ENCODE data around the gene OCLN. TPM values are rescaled to one million over a fixed set of nuclear protein-coding genes. Genes with fewer than 3 reads are reported as not detected.
A peak's percentile ranks its signal among the peaks of the same experiment; 100 is the strongest.
"Not testable (repeated sequence)": the region's sequence is repeated elsewhere in the genome, so short reads cannot be mapped to it uniquely, and the experiment has no call there.

OCLN gene, protein sequence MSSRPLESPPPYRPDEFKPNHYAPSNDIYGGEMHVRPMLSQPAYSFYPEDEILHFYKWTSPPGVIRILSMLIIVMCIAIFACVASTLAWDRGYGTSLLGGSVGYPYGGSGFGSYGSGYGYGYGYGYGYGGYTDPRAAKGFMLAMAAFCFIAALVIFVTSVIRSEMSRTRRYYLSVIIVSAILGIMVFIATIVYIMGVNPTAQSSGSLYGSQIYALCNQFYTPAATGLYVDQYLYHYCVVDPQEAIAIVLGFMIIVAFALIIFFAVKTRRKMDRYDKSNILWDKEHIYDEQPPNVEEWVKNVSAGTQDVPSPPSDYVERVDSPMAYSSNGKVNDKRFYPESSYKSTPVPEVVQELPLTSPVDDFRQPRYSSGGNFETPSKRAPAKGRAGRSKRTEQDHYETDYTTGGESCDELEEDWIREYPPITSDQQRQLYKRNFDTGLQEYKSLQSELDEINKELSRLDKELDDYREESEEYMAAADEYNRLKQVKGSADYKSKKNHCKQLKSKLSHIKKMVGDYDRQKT
- total RNA-seq = under 1 TPM; 0.58 to 0.84 TPM

DNA sequence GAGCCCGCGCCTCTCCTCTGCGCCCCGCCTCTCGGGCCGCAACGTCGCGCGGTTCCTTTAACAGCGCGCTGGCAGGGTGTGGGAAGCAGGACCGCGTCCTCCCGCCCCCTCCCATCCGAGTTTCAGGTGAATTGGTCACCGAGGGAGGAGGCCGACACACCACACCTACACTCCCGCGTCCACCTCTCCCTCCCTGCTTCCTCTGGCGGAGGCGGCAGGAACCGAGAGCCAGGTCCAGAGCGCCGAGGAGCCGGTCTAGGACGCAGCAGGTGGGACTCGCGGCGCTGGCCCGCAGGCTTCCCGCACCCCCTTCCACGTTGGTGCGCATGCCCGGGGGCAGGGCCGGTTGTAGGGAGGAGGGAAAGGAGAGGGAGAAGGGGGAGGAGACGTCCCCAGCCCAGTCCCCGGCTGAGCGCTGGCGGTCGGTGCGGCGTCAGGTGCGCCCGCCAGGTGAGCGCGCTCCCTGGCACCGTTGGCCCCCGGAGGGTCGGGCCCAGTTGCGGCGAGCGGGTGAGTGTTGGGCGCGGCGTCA, at the start of gene OCLN:
OCLN (plus strand) TSS at position 400 of the 532 bp plus-strand sequence. CDS start 11,455 bp downstream, outside the sequence.
- ATAC-seq (peak; percentile 44 to 73), DNase-seq (ENCODE audit: low spot score in 2 of 2) (peak in 1 of 2 donors; percentile 37)
- Mint-ChIP-seq H3K27ac (no peak within 1 kb of the TSS), H3K9me3 (no peaks in the 10 kb centered on the region), H3K36me3 (no peaks in the 10 kb centered on the region)

DNA sequence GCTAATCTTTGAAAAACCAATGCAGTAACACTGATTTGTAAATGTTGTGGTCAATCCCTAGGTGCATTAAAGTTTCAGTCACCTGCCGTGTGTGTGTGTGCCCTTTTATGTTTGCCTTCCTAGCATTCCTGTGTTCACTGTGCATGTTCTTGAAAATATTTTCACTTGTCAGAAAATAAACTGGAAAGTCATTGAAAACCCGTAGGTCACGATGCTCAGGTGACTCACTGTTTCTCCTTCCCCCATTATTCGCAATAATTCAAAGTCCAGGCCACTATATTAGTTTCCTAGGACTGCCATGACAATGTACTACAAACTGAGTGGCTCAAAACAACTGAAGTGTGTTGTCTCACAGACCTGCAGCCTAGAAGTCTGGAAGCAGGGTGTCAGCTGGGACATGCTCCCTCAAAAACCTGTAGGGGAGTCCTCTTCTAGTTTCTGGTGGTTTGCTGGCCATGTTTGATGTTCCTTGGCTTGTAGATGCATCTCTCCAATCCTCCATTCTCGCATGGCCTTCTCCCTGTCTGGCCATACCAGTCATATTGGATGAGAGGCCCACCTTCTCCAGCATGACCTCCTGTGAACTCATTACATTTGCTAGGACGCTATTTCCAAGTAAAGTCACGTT, 48.3 kb upstream of the OCLN start:
- H3K9me3 Mint-ChIP-seq = no peaks in the 10 kb centered on the region
- DNase-seq (ENCODE audit: low spot score in 2 of 2) (no peak), ATAC-seq (no peak)
- no peaks in the 10 kb centered on the region for H3K36me3 Mint-ChIP-seq
- no peak overlapping the region for H3K27ac Mint-ChIP-seq

DNA sequence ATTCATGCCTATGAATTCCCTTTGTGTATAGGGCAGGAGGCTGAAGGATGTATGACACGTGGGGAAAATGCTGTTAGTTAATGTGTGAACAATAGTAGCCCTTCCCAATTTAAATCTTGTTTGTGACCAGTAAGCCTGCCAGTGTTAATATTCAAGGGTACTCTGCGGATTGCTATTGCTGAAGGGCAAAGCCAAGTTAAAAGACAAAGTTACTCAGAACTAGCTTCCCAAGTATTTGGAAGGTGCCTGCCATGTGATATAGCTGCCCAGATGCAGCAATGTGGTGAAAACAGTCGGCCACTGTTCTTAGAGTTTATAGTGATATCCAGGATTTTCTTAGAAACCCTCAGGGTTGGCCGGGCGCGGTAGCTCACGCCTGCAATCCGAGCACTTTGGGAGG, 43.1 kb upstream of the OCLN start:
- no peak for ATAC-seq
- no peaks in the 10 kb centered on the region for H3K36me3 Mint-ChIP-seq
- H3K27ac Mint-ChIP-seq = no peak overlapping the region
- no peak for DNase-seq (ENCODE audit: low spot score in 2 of 2)
- H3K9me3 Mint-ChIP-seq = no peaks in the 10 kb centered on the region

DNA sequence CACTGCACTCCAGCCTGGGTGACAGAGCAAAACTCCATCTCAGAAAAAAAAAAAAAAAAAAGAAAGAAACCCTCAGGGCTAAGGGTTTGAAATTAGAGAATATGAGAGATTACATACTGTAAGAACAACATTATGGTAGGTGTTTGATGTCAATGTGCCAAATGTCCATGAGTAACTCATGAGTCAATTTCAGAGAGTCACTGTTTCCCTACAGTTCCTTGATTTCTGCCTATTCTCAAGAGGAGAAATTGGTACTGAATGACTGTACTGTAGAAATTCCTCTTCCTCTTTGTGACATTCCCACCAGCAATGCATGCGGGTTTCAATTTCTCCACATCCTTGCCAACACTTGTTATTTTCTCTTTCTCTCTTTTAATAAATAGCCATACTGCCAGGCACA, 42.5 kb upstream of the OCLN start:
- ATAC-seq (no peak), DNase-seq (ENCODE audit: low spot score in 2 of 2) (no peak)
- H3K27ac Mint-ChIP-seq = no peak overlapping the region
- H3K9me3 Mint-ChIP-seq = no peaks in the 10 kb centered on the region
- no peaks in the 10 kb centered on the region for H3K36me3 Mint-ChIP-seq

DNA sequence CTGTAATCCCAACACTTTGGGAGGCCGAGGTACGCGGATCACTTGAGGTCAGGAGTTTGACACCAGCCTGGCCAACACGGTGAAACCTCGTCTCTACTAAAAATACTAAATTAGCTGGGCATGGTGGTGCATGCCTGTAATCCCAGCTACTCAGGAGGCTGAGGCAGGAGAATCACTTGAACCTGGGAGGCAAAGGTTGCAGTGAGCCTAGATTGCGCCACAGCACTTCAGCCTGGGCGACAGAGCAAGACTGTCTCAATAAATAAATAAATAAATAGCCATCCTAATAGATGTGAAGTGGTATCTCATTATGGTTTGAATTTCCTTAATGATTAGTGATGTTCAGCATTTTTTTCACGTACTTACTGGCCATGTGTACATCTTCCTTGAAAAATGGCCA, 42.1 kb upstream of the OCLN start:
- H3K9me3 Mint-ChIP-seq; ATAC-seq; DNase-seq (ENCODE audit: low spot score in 2 of 2); H3K27ac Mint-ChIP-seq; H3K36me3 Mint-ChIP-seq: not testable (repeated sequence)

DNA sequence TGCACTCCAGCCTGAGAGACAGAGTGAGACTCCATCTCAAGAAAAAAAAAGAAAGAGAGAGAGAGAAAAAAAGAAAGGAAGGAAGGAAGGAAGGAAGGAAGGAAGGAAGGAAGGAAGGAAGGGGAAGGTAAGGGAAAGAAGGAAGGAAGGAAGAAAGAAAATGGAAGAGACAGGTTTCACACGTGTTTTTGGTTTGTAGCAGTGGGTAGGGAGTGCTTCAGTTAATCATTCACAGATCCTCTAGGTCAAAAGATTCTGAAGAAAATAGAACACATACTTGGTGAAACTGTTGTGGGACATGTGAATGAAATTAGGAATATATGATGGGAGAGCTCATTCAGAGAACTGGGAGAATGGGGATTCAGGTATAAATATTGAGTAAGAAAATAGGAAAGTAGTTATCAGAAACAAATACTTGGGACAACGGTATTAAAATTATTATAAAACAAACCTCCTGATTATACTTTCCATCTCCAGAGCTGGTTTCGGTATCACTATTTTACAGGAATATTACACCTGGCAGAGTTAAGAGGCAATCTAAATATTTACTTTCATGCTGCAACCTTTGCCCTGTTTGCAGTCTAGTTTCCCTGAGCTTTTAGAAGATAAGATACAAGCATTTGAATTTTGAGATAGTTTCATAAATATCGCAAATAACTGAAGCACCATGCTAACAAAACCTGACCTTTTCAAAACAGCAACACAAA, 40.5 kb upstream of the OCLN start:
- DNase-seq (ENCODE audit: low spot score in 2 of 2) (no peak), ATAC-seq (no peak)
- H3K9me3 Mint-ChIP-seq = no peaks in the 10 kb centered on the region
- H3K36me3 Mint-ChIP-seq = no peaks in the 10 kb centered on the region
- H3K27ac Mint-ChIP-seq = no peak overlapping the region

DNA sequence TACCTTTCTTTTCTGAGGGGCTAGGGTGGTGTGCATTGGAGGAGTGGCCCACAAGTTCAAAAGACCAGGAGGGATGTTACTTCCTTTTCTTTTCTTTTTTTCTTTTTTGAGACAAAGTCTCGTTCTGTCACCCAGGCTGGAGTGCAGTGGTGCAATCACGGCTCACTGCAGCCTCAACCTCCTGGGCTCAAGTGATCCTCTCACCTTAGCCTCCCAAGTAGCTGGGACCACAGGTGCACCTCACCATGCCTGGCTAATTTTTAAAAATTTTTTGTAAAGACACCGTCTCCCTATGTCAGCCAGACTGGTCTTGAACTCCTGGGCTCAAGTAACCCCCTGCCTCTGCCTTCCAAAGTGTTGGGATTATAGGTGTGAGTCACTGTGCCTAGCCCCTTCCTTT, 39.1 kb upstream of the OCLN start:
- ATAC-seq; H3K9me3 Mint-ChIP-seq; H3K27ac Mint-ChIP-seq; DNase-seq (ENCODE audit: low spot score in 2 of 2); H3K36me3 Mint-ChIP-seq: not testable (repeated sequence)

DNA sequence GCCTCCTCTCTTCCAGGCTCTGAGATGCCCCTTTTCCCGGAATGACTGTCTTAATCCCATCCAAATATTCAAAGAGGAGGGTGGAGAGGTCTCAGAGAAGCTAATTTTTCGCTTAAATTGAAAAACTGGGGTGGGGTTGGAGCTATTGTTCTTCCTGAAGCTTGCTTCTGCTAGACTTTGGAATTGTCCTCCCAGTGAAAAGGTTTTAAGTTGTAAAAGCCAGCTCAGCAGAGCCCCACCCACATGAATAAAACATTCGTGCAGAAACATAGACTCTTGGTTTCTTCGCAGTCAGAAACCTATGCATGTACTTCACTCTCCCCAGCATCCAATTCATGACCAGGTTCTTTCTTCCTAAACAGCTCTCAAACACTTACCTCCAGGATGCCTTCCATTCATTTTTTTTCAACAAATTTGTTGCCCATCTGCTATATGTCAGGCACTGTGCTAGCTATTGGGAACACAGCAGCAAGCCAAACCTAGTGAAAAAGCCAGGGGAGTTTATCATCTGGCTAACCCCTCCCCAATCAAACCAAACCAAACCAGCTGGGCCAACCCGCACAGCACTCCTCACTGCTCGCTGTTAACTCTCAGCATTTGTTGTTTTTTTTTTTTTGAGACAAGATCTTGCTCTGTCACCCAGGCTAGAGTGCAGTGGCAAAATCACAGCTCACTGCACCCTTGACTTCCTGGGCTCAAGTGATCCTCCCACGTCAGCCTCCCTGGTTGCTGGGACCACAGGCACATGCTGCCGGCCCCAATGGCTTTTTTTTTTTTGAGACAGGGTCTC, 37.9 kb upstream of the OCLN start:
- Mint-ChIP-seq H3K27ac (no peak overlapping the region), H3K9me3 (no peaks in the 10 kb centered on the region), H3K36me3 (no peaks in the 10 kb centered on the region)
- no peak for DNase-seq (ENCODE audit: low spot score in 2 of 2)
- no peak for ATAC-seq

DNA sequence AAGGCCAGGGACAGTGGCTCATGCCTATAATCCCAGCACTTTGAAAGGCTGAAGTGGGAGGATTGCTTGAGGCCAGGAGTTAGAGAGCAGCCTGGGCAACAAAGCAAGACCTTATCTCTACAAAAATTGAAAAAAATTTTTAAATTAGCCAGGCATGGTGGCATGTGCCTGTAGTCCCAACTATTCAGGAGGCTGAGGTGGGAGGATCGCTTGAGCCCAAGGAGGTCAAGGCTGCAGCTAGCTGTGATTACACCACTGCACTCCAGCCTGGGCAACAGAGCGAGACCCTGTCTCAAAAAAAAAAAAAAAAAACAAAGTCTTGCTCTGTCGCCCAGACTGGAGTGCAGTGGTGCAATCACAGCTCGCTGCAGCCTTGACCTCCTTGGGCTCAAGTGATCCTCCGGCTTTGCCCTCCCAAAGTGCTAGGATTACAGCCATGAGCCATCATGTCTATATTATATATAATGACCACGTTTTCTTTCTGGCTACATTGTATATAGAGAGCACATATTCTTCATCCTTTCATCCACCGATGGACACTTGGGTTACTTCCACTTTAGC, 37.1 kb upstream of the OCLN start:
- not testable (repeated sequence) for H3K27ac Mint-ChIP-seq; DNase-seq (ENCODE audit: low spot score in 2 of 2); H3K36me3 Mint-ChIP-seq; H3K9me3 Mint-ChIP-seq; ATAC-seq

DNA sequence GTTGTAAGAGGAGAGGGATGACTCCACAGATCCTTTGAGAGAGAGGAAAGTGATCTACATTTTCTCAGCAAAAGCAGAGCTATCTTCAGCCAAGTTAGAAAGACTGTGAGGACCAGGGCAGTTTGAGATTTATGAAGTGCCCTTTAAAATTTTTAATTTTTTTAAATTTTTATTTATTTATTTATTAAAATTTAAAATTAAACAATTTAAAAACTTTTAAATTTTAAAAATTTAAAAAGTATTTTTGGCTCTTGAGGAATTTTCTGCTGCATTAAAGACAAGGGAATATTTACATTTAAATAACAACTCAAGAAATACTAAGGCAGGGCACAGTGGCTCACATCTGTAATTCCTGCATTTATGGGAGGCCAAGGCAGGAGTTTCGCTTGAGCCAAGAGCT, 30.4 kb upstream of the OCLN start:
- ATAC-seq (no peak), DNase-seq (ENCODE audit: low spot score in 2 of 2) (no peak)
- no peaks in the 10 kb centered on the region for H3K36me3 Mint-ChIP-seq
- no peak overlapping the region for H3K27ac Mint-ChIP-seq
- H3K9me3 Mint-ChIP-seq = no peaks in the 10 kb centered on the region

DNA sequence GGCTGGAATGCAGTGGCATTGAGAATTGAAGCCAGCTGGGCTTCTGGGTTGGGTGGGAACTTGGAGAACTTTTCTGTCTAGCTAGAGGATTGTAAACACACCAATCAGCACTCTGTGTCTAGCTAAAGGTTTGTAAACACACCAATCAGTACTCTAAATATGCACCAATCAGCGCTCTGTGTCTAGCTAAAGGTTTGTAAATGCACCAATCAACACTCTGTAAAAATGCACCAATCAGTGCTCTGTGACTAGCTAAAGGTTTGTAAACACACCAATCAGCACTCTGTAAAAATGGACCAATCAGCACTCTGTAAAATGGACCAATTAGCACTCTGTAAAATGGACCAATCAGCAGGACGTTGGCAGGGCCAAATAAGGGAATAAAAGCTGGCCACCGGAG, 26.2 kb upstream of the OCLN start:
- H3K9me3 Mint-ChIP-seq; ATAC-seq; H3K27ac Mint-ChIP-seq; DNase-seq (ENCODE audit: low spot score in 2 of 2); H3K36me3 Mint-ChIP-seq: not testable (repeated sequence)

DNA sequence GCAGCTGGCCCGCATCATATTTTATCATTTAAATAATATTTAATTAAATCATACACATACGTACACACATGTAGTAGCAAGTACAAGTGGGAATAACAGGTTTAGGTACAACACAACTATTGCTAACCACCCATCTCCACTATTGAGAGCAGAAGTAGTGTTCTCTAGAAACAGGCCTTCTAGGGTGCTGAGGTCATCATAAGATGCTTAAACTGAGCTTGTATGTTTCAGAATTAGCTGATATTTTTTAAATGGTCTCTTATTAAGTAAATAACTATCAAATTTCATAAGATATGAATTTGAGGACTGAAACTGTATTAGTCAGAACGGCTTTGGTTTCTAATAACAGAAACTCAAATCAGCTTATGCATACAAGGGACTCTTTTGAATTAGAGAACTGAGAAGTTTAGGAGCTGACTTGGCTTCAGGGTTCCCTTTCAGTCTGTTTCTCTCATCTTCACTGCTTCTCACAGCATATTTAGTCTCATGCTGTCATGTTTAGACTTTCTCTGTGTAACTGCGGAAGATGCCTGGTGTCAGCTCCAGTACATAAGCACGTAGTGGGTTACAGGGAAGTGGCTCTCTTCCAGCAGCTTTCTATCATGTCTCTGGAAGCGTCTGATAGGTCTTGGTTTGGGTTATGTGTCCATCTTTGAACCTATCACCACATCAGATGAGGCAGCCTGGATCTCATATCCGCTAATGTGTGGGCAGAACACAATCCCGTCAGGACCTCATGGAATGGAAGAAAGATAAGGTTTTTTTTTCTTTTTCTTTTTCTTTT, 25.0 kb upstream of the OCLN start:
- Mint-ChIP-seq H3K27ac (no peak overlapping the region), H3K36me3 (no peaks in the 10 kb centered on the region), H3K9me3 (no peaks in the 10 kb centered on the region)
- no peak for DNase-seq (ENCODE audit: low spot score in 2 of 2)
- ATAC-seq = no peak

DNA sequence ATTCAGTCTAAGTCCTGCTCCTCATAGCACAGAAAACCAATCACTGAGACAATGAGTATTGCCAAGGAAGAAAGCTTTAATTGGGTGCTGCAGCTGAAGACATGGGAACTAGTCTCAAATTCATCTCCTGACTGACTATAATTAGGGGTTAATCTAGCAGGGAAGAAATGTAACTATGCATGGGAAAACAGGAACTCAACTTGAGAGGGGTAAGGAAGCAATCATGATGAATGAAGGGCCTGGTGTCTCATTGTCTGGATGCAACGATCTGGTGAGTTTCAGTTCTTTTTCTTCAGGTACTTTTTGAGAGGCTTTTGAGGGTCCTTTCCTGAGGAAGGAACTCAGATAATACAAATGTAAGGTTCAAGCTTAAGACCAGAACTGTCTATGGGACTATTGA, 24.0 kb upstream of the OCLN start:
- H3K36me3 Mint-ChIP-seq = no peaks in the 10 kb centered on the region
- DNase-seq (ENCODE audit: low spot score in 2 of 2) (no peak), ATAC-seq (no peak)
- H3K9me3 Mint-ChIP-seq = no peaks in the 10 kb centered on the region
- no peak overlapping the region for H3K27ac Mint-ChIP-seq

DNA sequence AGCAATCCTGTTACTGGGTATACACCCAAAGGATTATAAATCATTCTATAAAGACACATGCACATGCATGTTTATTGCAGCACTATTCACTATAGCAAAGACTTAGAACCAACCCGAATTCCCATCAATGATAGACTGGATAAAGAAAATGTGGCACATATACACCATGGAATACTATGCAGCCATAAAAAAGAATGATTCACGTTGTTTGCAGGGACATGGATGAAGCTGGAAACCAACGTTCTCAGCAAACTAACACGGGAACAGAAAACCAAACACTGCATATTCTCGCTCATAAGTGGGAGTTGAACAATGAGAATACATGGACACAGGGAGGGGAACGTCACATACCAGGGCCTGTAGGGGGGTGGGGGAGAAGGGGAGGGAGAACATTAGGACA, 21.1 kb upstream of the OCLN start:
- not testable (repeated sequence) for H3K9me3 Mint-ChIP-seq; H3K36me3 Mint-ChIP-seq; DNase-seq (ENCODE audit: low spot score in 2 of 2); H3K27ac Mint-ChIP-seq; ATAC-seq

DNA sequence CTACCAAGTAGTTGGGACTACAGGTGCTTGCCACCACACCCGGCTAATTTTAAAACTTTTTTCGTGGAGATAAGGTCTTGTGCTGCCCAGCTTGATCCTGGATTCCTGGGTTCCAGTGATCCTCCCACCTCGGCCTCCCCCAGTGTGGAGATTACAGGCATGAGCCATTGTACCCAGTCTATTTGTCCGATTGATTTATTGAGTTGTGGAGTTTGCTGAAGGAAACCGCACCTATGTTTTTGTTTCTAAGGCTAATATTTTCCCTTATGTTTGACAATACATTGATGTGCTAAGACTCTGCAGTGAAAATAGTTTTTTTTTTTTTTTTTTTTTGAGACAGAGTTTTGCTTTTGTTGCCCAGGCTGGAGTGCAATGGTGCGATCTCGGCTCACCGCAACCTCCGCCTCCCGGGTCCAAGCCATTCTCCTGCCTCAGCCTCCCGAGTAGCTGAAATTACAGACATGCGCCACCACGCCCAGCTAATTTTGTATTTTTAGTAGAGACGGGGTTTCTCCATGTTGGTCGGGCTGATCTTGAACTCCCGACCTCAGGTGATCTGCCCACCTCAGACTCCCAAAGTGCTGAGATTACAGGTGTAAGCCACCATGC, 20.0 kb upstream of the OCLN start:
- DNase-seq (ENCODE audit: low spot score in 2 of 2); H3K36me3 Mint-ChIP-seq; H3K27ac Mint-ChIP-seq; H3K9me3 Mint-ChIP-seq; ATAC-seq: not testable (repeated sequence)
